GM18870 (cell line): ENCODE measurements around the gene PLEKHA8.
"Not testable (repeated sequence)": the region's sequence is repeated elsewhere in the genome, so short reads cannot be mapped to it uniquely, and the experiment has no call there.

Source experiments
- ATAC-seq: cut with Tn5 transposase; IDR thresholded peaks from one replicate; pipeline ENCODE4 v1.9.1; 2021; ENCODE audit warnings: moderate library complexity; ENCODE audit not compliant: unreplicated experiment

The PLEKHA8 gene

DNA sequence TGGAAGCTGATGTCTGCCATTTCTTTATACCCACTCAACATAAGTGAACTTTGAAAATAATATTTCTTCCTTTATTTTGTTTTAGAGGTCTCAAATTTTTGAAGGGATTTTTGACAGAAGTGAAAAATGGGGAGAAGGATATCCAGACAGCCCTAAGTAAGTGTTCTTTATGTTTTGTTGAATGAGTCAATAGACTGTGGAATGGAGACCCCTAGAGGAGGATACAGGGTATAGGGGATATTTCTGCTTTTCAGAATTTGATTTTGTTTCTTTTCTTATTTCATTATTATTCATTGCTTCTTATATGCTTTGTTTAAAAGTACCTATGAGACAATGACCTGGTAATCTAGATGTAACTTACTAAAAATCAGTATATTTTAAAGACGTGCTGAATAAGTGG, 34.4 kb downstream of the PLEKHA8 start:
- no peak for ATAC-seq

DNA sequence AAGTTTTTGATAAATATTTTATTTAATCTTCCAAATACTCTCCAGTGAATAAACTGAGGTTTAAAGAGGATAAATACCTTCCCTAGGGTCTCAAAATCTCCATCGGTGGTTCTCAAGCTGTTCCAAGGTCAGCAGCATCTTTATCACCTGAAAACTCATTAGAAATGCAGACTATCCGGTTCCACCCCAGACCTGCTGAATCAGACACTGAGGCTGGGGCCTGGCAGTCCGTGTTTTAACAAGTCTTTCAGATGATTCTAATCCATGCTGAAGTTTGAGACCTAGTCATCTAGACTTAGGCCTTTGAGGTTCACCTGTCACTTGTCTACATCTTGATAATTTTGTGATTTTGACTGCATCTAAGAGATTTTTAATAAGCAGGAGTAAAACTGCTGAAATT, 37.5 kb downstream of the PLEKHA8 start:
- ATAC-seq, result no peak

DNA sequence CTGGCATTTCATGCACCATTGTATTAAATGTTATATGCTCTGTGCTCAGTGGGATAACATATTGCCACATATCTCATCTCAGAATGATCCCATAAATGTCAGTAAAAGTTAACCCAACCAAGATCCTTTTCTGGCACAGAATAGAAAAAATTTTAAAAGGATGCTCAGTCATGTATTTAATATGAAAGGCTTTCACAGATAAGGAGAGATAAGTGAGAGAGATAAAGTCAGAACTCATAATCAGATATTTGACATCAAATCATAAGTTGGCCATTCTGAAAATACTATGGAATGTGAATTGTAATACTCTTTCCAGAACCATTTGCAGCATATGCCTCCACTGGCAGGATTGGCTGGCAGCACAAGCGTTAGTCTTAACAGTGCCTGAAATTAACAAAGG, 38.5 kb downstream of the PLEKHA8 start:
- ATAC-seq, result no peak

DNA sequence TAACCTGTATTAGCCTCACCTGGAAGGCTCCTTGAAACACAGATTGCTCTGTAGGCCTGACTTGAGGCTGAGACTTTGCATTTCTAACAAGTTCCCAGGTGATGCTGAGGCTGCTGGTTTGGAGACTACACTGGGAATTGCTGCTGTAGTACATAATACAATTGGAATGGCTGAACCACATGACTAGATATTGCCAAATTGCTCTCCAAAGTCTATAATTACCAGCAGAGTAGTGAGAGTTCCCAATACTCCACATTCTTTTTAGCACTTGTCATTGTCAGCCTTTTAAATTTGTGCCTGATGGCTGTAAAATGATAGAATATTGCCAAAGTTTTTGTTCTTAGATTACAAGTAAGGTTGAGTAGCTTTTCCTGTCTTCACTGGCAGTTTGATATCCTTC, 39.9 kb downstream of the PLEKHA8 start:
- no peak for ATAC-seq

DNA sequence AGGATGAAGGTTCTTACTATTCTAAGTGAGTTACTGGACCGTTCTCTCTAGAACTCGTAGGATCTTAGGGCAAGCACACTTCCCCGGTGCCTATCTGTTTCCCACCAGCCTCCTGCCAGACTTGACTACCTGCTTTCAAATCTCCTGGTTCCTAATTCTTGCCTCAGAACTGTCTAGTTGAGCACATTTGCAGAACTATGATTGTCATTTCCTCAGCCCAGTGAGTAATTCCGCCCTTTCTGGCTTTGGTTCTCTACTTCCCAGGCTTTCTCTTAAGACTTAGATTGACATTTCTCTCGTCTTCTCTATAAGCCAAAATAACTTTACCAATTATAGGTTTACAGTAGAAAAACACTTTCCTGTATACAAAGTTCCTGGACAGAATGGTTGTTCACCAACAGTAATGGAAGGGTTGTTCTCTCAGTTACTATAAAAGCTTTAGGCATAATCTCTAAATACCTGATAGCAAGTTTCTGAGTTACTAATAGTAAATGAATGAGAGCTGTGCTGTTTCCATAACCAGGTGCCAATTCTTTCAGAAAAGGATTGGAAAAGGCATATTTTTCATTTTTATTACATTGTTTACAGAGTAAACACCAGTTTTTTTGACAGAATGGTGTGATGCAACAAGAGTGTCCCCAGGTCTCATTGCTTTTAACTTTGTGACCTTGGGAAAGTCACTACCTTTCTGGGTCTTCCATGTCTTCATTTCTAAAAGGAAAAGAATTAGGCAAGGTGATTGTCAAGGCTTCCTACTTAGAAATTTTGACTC, 41.1 kb downstream of the PLEKHA8 start:
- ATAC-seq, result no peak

DNA sequence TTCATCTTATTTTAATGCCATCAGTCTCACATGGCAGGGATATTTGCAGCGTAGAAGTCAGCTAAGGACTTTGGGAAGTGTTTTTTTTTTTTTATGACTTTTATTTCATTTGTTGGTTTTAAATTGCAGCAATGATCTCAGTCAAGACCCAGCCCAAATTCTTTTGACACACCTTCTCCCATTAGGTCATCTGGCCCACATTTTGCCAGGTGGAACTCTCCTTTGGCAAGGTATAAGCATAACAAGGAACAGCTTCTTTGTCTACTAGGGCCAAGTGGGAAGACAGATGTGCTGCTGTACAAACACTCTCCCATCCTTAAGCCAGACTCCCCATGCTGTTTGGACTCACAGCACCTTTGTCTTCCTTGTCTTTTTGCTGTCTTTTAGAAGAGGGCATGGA, 41.8 kb downstream of the PLEKHA8 start:
- ATAC-seq, result no peak

DNA sequence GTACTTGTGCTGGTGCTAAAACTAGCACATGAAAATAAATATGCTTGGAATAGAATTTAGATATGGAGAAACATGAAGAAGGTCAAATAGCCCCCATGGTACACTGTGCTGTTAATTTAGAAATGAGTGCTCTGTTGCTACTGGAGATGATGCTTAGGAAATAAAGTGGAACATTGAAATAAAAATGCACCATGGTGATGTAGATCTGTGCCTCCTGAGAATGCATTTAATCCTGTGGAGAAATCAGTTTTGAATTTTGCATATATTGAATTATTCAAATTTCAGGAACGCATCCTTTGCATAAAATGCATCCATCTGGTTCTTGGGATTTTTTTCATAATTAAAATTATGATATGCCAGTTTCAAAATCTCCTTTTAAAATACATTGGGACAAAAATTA, 44.5 kb downstream of the PLEKHA8 start:
- ATAC-seq, result no peak

DNA sequence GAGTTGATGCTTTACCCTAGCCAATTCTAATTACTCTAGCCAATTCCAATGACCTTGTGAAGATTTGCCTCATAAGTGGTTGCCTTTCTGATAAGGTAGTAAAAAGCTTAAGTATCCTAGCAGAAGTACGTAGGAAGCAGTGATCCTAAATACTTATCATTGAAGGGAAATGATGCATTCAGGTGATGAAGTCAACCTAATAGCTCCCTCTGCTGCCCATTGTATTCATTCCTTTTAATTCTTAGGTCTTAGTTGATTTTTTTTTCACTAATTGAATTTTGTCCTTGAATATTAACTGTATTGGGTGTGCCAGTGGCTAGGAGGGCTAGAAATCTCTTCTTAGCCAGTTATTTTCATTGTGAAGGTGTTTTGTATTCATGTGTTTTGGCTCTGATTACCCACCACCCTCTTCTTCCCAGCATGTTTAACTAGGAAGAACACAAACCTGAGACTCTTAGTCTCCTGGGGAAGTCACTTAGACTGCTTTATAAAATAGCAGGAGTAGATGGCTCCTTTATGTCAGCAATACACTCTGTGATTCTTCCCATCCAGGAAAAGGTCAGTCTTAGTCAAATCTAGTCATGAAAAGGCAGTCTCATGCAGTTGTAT, 46.3 kb downstream of the PLEKHA8 start:
- no peak for ATAC-seq

DNA sequence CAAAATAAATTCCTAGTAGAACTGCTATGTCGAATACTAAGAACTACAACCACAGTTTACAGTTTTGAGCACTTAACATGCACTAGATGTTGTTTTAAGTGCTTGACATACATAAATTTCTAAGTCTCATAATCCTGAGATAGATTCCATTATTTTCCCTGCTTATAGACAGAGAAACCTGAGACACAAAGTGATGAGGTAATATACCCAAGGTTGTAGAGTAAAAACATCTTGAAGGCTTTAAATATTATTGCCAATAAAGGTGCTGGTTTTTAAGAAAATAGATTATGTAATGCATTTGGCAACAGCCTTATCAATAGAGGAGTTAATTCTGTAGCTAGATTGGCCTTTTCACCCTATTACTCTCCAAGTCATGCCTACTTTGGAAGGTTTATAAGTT, 48.2 kb downstream of the PLEKHA8 start:
- no peak for ATAC-seq

DNA sequence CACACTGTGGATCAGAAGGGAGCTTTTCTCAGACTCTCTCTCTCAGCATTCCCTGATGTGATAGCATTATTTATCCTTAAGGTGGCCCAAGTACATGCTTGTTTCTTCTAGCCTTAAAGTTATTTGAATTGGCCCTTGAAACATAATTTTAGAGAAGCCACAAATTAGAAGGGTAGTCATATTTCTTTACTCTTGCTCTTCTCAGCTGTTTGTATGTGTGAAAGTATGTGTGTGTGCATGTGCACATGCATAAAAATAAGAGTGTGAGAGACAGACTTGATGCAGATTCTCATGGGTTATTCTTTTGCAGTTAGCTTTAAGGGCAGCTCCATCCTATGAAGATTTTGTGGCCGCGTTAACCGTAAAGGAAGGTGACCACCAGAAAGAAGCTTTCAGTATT, 50.1 kb downstream of the PLEKHA8 start:
- ATAC-seq, result no peak

DNA sequence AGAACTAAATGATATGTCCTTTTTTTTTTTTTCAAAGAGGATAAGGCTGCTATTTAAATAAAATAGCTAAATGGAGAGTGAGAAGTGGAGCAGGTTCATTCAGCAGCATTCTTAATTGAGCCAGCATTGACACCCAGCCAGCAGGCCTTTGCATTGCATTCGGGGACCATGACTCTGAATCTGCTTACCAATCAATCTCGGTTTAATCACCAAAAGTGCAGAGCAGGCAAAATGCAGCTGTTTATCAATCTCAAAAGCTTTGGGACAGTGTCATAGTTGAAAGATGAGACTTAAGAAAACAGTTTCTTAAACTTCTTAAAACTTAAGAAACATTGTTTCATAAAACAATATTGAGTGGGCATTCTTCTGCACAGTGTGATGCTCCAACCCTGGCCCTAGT, 51.7 kb downstream of the PLEKHA8 start:
- ATAC-seq, result no peak

DNA sequence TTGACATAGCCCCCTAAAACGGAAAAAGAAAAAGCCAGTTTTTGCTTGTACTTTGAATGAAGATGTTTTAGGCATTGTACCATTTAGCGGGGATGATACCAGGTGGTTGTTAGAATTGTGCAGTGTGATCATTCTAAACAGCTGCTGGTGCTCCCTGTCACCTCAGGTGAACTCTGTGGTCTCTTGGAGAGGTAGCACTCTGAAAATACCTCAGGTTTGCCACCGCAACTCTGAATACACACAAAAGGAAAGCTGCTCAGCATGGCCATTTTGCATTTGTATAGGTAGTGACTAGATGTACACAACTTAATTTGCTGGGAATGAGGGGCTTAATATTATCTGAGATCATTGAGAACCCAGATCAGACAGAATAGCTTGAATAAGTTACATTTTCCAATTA, 52.6 kb downstream of the PLEKHA8 start:
- no peak for ATAC-seq

DNA sequence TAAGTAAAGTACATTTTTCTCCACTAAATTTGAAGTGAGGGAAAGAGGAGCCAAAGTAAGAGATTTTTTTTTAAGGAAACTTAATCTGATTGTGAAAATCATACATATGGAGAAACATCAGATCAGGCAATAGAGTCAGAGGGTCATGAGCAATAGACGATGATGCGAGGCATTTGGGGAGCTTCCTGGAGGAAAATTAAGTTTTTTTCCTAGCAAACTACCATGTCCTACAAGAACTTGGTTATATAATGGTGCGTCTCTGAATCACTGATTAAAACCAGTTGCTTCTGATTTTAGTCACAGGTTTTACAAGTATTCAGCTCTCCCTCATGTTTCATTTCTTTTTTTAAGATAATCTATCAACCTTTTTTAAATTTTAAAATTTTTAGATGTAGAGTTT, 54.5 kb downstream of the PLEKHA8 start:
- ATAC-seq, result no peak

DNA sequence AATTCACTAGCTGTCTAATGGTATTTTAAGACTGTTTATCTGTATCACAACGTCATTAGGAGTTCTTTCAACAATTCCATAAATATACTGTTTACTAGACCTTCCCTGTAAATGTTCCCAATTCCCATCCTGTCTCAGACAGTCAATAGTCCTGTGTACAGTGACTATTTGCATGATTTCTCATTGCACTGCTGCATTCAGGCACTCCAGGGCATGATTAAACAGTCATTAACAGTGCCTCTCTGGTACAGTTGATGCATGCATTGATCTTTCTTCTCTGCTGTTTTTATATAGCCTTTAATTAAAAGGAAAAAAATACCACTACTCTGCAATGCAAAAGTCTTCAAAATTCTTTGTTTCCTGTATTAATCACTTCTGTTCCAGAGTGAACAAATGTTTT, 55.1 kb downstream of the PLEKHA8 start:
- ATAC-seq, result no peak

DNA sequence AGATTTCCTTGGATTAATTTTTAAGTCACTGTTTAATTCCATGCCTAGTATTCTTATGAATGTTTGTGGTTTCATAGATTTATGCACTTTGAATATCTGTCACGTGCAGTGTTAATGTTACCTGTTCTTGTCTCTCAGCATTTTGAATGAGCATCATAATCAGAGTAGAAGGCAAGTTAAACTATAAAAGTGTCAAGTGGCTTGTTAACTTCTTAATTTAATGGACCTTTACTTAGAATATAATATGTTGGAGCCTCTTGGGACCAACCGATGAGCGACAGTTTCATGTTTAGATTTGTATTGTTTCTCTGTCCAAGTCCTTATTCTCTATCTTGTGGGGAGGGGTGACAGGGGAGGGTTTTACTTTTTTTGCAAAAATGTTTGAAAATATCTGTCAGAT, 56.0 kb downstream of the PLEKHA8 start:
- no peak for ATAC-seq

DNA sequence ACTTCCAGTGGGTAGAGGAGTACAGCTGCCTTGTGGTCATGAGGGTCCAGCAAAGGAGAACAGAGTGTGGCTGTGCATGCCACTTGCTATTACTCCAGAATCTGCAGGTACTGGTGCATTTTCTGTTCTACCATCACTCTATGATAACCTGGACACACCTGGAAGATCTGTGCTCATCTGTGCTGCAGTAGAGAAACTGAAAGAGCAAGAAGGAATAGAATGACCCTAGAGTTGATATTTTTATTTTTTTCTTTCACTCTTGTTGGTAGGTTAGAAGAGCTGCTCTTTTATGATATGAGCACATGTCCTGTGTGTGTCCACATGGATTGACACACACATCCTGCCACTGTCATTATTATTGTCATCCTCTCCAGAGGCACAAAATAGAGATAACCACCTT, 58.3 kb downstream of the PLEKHA8 start:
- ATAC-seq, result no peak

DNA sequence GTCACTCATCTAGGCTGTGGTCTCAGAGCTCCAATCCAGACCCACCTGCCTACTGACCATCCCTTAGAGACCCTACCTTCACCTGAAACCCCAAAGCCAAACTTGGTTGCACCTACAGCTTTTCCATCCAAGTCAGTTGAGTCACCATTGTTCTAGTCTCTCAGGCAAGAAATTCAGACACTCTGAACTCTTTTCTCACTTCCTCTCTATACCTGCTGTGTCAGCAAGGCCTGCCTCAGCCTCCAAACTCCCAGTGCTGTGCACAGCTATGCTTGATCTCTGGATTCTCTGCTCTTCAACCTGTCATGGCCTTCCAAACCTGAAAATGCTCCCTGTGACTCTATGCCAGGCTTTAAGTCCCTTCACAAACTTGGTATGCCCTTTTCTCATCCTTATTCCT, 59.2 kb downstream of the PLEKHA8 start:
- no peak for ATAC-seq

DNA sequence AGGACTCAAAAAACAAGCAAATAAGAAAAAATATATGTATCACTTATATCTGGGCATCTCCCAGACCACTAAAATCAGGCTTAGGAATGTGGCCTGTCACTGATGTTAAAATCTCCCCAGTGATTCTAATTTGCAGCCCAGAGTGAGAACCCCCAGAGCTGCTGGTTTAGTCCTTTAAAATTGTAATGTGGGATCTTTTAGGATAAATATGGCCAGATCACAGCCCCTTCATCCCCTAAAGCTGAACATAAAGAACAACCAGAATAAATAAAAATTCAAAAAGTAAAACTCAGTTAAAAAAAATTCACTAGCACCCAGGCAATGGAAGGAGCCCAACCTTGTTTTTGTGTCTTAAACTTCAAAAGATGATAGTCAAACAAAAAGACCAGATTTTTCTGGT, 60.1 kb downstream of the PLEKHA8 start:
- no peak for ATAC-seq

DNA sequence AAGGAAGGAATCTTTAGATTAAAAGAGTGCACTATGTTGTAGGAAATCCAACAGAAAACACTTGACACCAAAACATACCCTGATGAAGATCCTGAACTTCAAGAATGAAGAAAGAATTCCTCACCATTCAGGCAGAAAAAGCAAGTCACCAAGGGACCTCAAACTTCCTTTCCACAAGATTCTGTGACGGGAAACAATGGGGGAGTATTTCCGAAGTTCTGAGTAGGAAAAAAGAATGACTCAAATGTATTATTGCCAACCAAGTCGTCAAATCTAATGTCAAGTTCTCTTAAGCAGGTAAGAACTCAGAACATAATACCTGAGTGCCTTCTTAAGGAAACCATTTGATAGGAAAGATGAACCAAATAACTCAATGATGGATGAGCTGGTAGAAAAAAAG, 61.9 kb downstream of the PLEKHA8 start:
- ATAC-seq, result no peak

DNA sequence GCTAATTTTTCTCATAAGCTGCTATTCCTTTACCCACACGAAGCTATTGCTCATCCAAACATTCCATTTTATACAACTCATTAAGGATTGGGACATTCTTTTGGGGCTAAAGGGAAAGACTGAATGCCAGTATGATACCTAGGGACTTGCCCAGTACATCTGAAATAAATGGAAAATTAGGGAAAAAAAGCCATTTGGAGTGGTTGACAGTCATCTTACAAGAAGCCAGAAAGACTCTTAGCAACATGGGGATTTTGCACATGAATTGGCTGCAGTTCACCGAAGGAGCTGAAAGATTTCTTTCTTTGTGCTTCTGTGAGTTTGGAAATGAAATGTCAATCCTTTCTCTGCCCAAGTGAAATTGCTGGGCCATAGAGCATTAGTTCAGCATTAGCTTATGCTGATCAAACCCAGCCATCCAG, 63.3 kb downstream of the PLEKHA8 start:
- ATAC-seq, result no peak

DNA sequence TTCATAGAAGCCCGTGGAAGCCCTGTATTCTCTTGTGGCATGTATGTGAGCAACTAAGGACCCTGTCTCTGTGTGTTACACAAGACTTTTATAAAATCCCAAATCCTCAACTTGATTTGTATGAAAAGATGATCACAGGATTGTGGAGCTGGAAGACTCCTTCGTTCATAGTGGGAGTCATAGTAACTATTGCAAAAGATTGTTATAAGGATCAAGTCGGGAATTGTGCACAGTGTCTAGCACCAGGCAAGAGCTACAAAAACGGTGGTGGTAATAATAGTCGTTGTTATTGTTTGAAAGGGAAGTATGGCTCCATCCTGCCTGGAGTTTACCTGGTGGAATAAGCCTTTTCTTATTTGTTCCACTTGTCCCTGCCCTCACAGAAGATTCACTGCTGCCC, 63.8 kb downstream of the PLEKHA8 start:
- ATAC-seq, result no peak

DNA sequence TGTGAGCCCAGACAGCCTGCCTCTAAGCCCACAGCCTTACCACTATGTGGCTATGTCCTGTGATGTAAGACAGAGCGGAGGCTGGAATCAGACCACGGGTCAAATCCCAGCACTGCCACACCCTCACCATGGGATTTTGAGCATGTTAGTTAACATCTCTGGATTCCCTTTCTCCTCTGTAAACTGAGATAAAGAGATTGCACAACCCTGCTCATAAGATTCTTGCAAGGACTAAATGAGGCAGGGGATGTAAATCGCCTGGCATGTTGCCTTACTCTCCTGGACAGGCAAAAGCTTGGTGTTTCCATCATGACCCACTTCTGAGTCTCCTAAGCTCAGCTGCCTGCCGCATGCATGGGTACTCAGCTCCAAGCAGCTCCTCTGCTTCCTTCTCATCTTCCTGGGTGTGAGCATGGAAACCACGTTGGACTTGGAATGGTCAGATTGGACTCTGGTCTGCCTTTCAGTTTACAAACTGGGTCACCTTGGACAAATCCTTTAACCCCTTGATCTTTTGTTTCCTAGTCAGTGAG, 65.3 kb downstream of the PLEKHA8 start:
- no peak for ATAC-seq

DNA sequence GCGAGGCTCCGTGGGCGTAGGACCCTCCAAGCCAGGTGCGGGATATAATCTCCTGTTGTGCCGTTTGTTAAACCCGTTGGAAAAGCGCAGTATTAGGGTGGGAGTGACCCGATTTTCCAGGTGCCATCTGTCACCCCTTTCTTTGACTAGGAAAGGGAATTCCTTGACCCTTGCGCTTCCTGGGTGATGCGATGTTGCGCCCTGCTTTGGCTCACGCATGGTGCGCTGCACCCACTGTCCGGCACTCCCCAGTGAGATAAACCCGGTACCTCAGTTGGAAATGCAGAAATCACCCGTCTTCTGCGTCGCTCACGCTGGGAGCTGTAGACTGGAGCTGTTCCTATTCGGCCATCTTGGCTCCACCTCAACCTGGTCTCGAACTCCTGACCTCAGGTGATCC, 70.4 kb downstream of the PLEKHA8 start:
- ATAC-seq, result not testable (repeated sequence)
